Tibial nerve (tissue), 4 donors: ENCODE results near the gene ENDOU.

ENCODE experiments used
- EP300 ChIP-seq, 2 donors: sonication (generic); formaldehyde crosslinking; IDR thresholded peaks; one replicate each; pipeline ENCODE4 v1.6.1; 2017; ENCODE audit warnings: antibody characterized with exemption in 2 of 2, mild to moderate bottlenecking in 1 of 2
- POLR2A ChIP-seq, 2 donors: fragments of 450-650 bp; IDR thresholded peaks; one replicate each; pipeline ENCODE4 v1.6.1; 2017; ENCODE audit warnings: antibody characterized with exemption in 2 of 2, mild to moderate bottlenecking in 2 of 2, moderate library complexity in 2 of 2
- TF ChIP-seq, protein P1 (sequence below), 5 experiments: fragments of 200-600 bp in 3 of 5; fragments of 450-650 bp in 2 of 5; sonication (generic) in 3 of 5; IDR thresholded peaks; one replicate each; pipeline ENCODE4 v1.5.1; 2016 to 2019; ENCODE audit warnings: antibody characterized with exemption in 5 of 5, mild to moderate bottlenecking in 3 of 5, moderate library complexity in 2 of 5

GRCh38 chr12:47746523-47746922 is 21.2 kb upstream of the ENDOU start:
- TF ChIP-seq, protein P1, sequence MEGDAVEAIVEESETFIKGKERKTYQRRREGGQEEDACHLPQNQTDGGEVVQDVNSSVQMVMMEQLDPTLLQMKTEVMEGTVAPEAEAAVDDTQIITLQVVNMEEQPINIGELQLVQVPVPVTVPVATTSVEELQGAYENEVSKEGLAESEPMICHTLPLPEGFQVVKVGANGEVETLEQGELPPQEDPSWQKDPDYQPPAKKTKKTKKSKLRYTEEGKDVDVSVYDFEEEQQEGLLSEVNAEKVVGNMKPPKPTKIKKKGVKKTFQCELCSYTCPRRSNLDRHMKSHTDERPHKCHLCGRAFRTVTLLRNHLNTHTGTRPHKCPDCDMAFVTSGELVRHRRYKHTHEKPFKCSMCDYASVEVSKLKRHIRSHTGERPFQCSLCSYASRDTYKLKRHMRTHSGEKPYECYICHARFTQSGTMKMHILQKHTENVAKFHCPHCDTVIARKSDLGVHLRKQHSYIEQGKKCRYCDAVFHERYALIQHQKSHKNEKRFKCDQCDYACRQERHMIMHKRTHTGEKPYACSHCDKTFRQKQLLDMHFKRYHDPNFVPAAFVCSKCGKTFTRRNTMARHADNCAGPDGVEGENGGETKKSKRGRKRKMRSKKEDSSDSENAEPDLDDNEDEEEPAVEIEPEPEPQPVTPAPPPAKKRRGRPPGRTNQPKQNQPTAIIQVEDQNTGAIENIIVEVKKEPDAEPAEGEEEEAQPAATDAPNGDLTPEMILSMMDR (IDR thresholded peaks at IDR 0.05) = no peak
- TF ChIP-seq POLR2A (IDR thresholded peaks at IDR 0.05) (no peak), EP300 (IDR thresholded peaks at IDR 0.05) (no peak)
